ENCODE measurements around the gene SGMS1.

Gene SGMS1

GRCh38 chr10:50416181-50416824, 207.5 kb downstream of the SGMS1 start:
- Histone ChIP-seq H3K4me3 (ENCODE audit: low read depth, low read length, poor library complexity, severe bottlenecking) (no peak overlapping the region), H3K9me3 (ENCODE audit: low read length) (no peaks in the 10 kb centered on the region), H3K4me1 (ENCODE audit: insufficient read depth, low read length, severe bottlenecking) (peaks cover 20% of the 10 kb centered on the region), H3K9ac (ENCODE audit: low read length) (no peak overlapping the region), H3K36me3 (ENCODE audit: insufficient read depth, low read length) (no peaks in the 10 kb centered on the region), H3K9me2 (ENCODE audit: low read depth, low read length) (no peaks in the 10 kb centered on the region), H3K27me3 (ENCODE audit: insufficient read depth, low read length) (no peaks in the 10 kb centered on the region), H3K4me2 (ENCODE audit: low read length) (no peak overlapping the region), H4K20me1 (ENCODE audit: insufficient read depth, low read length) (peaks cover 2% of the 10 kb centered on the region; the same call in 1 of the 2 replicates), H2AFZ (ENCODE audit: low read length) (no peak overlapping the region), H3K79me2 (ENCODE audit: insufficient read depth, low read length) (no peaks in the 10 kb centered on the region), H3K27ac (ENCODE audit: low read depth, low read length, poor library complexity, severe bottlenecking) (no peak overlapping the region), H3F3A (ENCODE audit: insufficient read depth, low read length) (no peaks in the 10 kb centered on the region)
- no peak for TF ChIP-seq EZH2 (IDR thresholded peaks at IDR 0.05; ENCODE audit: borderline replicate concordance, low read length)
- no peak; the same call in 1 of the 2 replicates for TF ChIP-seq CTCF (IDR thresholded peaks at IDR 0.05; ENCODE audit: low read length)

GRCh38 chr10:50415292-50415691, 208.5 kb downstream of the SGMS1 start:
- Histone ChIP-seq H4K20me1 (ENCODE audit: insufficient read depth, low read length) (peaks cover 2% of the 10 kb centered on the region; the same call in 1 of the 2 replicates), H3K27ac (ENCODE audit: low read depth, low read length, poor library complexity, severe bottlenecking) (no peak overlapping the region)
- no peak for TF ChIP-seq EZH2 (IDR thresholded peaks at IDR 0.05; ENCODE audit: borderline replicate concordance, low read length)
- TF ChIP-seq CTCF (IDR thresholded peaks at IDR 0.05; ENCODE audit: low read length): no peak

GRCh38 chr10:50410066-50410811, 213.5 kb downstream of the SGMS1 start:
- no peaks in the 10 kb centered on the region for H3K4me1 ChIP-seq (ENCODE audit: insufficient read depth, low read length, severe bottlenecking)
- no peak overlapping the region for H3K4me2 ChIP-seq (ENCODE audit: low read length)
- H4K20me1 ChIP-seq (ENCODE audit: insufficient read depth, low read length): no peaks in the 10 kb centered on the region
- H3K36me3 ChIP-seq (ENCODE audit: insufficient read depth, low read length): no peaks in the 10 kb centered on the region
- no peak overlapping the region for H2AFZ ChIP-seq (ENCODE audit: low read length)
- H3F3A ChIP-seq (ENCODE audit: insufficient read depth, low read length): no peaks in the 10 kb centered on the region
- H3K9me3 ChIP-seq (ENCODE audit: low read length): peaks cover 7% of the 10 kb centered on the region
- H3K9me2 ChIP-seq (ENCODE audit: low read depth, low read length): no peaks in the 10 kb centered on the region
- H3K27ac ChIP-seq (ENCODE audit: low read depth, low read length, poor library complexity, severe bottlenecking): no peak overlapping the region
- no peaks in the 10 kb centered on the region for H3K79me2 ChIP-seq (ENCODE audit: insufficient read depth, low read length)
- H3K9ac ChIP-seq (ENCODE audit: low read length): no peak overlapping the region
- no peak for TF ChIP-seq CTCF (IDR thresholded peaks at IDR 0.05; ENCODE audit: low read length)
- TF ChIP-seq EZH2 (IDR thresholded peaks at IDR 0.05; ENCODE audit: borderline replicate concordance, low read length): no peak
- no peaks in the 10 kb centered on the region for H3K27me3 ChIP-seq (ENCODE audit: insufficient read depth, low read length)
- H3K4me3 ChIP-seq (ENCODE audit: low read depth, low read length, poor library complexity, severe bottlenecking): no peak overlapping the region

More at GRCh38 chr10:50415292-50415691, 208.5 kb downstream of the SGMS1 start:
- no peaks in the 10 kb centered on the region for H3K36me3 ChIP-seq (ENCODE audit: insufficient read depth, low read length)
- no peaks in the 10 kb centered on the region for H3K9me2 ChIP-seq (ENCODE audit: low read depth, low read length)
- no peak overlapping the region for H3K4me3 ChIP-seq (ENCODE audit: low read depth, low read length, poor library complexity, severe bottlenecking)
- no peaks in the 10 kb centered on the region for H3K9me3 ChIP-seq (ENCODE audit: low read length)
- no peaks in the 10 kb centered on the region for H3K27me3 ChIP-seq (ENCODE audit: insufficient read depth, low read length)
- H3K9ac ChIP-seq (ENCODE audit: low read length): no peak overlapping the region
- no peaks in the 10 kb centered on the region for H3K79me2 ChIP-seq (ENCODE audit: insufficient read depth, low read length)
- no peaks in the 10 kb centered on the region for H3F3A ChIP-seq (ENCODE audit: insufficient read depth, low read length)
- no peak overlapping the region for H2AFZ ChIP-seq (ENCODE audit: low read length)
- H3K4me2 ChIP-seq (ENCODE audit: low read length): no peak overlapping the region
- peaks cover 14% of the 10 kb centered on the region for H3K4me1 ChIP-seq (ENCODE audit: insufficient read depth, low read length, severe bottlenecking)

All from OCI-LY1 (cell line).